Stimulated activated CD8-positive, alpha-beta memory T cell treated with anti-CD3 and anti-CD28 coated beads, Interleukin-7, amount 100 ng/mL, for 4 hours (primary cell): ENCODE results near the gene AHR.
"Not testable (repeated sequence)": the region's sequence is repeated elsewhere in the genome, so short reads cannot be mapped to it uniquely, and the experiment has no call there.

ENCODE experiments used
- DNase-seq, 2 donors: peaks; one replicate each; pipeline ENCODE4 v3.0.0-alpha.2; 2020; ENCODE audit warnings: low read depth in 2 of 2

AHR gene

DNA sequence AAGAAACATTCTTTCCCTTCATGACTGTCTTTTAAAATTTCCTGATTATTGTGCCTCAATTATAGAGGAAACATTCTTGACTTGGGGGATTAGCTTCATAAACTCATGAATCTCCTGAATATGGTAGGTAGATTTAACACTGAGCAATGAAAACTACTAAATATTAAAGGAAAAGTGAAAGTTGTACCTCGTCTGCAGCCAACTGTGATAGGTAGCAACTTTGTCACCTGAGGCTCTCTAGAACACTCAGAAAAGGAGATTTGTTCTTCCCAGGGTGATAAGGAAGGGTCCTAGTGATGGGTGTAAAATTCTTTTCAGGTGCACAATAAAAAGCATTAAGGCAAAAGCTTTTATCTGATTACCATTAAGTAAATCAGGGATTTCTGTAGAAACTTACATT is 78.1 kb downstream of the AHR start:
- no peak for DNase-seq

DNA sequence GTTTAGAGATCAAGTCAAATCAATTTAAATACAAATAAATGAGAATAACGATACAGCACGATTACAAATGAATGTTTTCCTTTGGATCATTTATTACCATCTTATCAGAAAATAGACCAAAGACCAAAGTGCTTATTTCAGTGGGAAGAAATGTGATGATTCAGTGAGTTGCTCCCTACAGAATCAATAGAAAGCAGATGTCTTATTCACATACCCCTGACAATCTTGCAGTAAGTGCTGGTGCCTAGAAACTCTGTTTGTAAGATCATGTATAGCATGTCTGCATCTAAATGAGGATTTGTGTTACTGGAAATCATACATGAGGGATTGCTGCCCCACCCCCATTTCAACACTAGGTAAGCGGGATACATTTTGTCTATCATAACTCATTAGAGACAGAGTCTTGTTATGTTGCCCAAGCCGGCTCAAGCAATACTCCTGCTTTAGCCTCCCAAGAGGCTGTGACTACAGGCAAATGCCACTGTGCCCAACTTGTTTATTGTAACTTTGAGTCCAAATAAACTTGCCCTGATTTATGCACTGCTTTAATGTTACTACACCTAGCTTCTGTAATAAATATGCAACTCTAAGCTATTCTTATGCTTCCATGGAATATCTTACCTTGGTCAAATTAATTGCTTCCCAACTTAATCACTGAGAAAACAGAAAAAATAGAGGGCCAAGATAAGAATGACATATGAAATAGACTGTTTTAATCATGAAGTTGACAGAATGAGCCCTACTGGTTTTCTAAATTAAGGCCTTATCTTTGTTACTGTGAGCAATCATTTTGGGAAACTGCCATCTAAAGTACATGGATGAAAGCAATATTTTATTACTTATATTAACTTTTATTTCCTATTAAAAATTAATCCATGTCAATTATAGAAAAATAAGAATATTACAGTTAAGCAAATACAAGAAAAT is 82.5 kb downstream of the AHR start:
- no peak for DNase-seq

DNA sequence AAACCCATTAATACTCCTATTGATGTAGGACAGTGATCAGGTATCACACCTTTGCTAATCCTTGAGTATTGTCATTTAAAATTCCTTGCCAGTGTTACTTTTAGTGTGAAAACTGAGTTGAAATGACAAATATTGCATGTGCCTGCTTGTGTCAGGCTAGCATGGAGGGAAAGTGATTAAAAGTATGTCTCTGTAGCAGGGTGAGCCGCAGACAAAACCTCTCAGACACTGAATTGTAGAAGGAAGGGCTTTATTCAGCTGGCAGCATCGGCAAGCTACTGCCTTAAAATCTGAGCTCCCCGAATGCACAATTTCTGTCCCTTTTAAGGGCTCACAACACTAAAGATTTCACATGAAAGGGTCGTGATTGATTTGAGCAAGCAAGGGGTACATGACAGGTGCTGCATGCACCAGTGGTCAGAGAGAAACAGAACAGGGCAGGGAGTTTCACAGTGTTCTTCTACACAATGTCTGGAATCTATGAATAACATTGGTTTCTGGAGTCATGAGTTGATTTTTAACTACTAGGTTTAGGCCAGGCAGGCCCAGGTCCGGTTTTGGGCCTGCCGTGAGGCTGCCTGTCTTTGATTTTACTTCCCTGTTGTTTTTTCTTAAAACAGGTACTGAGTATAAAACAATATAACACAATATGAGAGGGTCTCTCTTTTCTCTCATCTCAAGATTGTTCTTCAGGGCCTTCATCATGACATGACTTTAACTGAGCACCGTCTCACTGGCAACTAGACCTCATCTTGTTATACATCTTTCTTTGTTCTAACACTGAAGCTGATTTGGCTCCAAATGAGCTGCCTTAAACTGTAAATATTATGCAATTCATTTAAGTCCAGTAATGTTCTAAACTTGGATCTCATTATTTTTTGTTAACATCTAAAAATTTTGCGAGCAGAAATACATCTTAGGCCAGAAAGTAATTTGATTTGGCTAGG is 84.2 kb downstream of the AHR start:
- not testable (repeated sequence) for DNase-seq

DNA sequence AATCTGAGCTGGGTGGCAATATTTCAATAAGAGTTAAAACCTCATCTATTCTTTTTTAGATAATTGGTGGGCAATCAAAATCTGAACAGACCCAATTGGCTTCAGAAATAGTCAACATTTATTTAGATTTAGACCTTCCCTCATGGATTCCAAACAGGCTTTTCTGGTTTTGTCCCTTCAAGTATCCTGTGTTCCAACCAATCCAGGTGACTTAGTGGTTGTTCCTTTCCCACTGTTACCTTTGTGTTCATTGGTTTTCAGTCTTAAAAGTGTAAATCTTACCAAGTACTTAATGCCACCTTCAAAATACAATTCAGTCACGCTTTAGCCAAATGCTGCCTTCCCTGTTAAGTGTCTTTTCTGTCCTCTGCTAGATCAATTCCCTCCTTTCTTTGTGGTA is 85.9 kb downstream of the AHR start:
- DNase-seq = no peak

DNA sequence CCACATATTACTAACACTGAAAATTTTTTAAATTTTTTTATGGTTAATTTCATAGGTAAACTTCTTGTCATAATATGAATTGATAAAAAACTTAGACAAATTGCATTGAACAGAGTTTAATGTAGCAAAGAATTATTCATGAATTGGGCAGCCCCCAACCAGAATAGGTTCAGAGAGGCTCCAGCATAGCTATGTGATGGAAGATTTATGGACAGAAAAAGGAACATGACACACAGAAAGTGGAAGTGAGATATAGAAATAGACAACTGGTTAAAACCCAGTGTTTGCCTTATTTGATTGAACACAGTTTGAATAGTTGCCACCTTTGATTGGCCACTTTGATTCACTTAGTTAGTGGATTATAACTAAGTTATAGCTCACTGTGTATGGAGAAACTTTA is 87.2 kb downstream of the AHR start:
- DNase-seq = no peak

DNA sequence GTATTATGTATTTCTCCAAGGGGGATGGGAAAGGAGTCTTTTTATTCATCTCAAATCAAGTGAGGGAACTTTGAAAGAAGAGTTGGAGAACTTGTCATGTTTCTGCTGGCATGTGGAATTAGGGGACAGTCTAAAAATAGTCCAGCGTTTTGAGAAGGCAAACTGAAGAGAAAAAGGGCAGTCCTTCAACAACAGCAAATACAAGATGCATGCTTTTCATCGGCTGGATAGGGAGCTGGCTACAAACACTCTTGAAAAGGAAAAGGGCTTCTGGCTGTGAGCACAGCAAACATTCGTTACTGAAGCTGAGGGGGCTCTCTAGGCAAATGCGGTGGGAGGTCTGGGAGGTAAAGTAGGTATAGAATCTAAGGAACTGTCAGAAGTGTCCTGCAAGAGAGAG is 91.9 kb downstream of the AHR start:
- DNase-seq = no peak

DNA sequence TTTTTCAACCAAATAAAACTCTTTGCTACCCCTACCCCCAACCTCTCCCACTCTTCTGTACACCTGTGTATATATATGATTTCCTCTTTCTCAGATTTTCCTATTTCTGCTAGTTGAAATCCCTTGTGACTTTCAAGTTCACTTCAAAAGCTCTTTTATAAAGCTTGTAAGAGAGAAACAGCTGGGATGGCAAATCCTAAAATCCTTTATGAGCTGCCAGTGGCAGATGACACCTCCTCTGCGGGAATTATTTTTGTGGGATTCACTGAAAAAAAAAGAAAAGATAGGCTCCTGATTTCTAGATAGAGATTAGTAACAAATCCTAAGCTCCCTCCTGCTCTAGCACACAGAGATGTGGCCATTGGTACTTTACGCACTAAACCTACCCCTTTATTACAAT is 92.9 kb downstream of the AHR start:
- no peak for DNase-seq

DNA sequence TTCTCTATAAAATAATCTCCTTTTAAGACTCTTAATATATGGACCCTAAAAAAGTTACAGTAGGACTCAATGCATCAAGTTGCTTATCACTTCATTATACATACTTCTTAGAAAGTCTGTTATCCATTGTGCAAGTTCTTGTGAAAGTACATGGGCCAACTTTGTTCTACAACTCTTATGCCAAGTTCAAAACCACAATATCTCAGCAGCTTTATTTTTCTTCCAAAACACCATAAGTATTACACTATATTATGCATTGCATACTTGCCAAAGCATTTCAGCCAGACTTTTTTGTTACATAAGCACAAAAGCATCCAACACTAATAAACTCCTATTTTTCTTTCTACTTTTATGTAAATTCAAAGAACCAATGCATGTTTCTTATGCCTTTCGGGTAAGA is 94.4 kb downstream of the AHR start:
- DNase-seq = no peak

DNA sequence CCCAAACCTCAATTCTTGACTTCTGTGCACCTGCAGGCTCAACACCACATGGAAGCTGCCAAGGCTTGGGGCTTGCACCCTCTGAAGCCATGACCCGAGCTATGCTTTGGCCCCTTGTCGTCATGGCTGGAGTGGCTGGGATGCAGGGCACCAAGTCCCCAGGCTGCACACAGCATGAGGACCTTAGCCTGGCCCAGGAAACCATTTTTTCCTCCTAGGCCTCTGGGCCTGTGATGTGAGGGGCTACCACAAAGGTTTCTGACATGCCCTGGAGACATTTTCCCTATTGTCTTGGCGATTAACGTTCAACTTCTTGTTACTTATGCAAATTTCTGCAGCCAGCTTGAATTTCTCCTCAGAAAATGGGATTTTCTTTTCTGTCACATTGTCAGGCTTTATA is 96.1 kb downstream of the AHR start:
- not testable (repeated sequence) for DNase-seq
